ENCODE results near the gene SIRPA.
"Not testable (repeated sequence)": the region's sequence is repeated elsewhere in the genome, so short reads cannot be mapped to it uniquely, and the experiment has no call there.

DNA sequence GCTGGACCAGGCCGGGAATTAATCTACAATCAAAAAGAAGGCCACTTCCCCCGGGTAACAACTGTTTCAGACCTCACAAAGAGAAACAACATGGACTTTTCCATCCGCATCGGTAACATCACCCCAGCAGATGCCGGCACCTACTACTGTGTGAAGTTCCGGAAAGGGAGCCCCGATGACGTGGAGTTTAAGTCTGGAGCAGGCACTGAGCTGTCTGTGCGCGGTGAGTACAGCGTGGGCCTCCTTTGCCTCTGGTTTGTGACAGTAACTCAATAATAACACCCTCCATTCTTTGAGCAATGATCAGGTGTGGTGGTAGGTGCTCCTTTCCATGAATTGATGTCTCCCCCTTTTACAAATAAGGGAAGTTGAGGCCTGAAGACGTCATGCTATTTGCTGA, 20.0 kb downstream of the SIRPA start:
- TF ChIP-seq POLR2A (IDR thresholded peaks at IDR 0.05; ENCODE audit: low read length); GATA1 (IDR thresholded peaks at IDR 0.05; ENCODE audit: low read depth, low read length): not testable (repeated sequence)

All from erythroblast (primary cell).